GM12878 (cell line): Measurements from ENCODE around the gene KLHL24.

Experiments used
- EP300 ChIP-seq, 2 experiments: fragments of 150-350 bp in 1 of 2; IDR thresholded peaks; 2 replicates each; pipeline ENCODE4 v1.6.1; 2011 to 2012; ENCODE audit warnings: low read depth in 2 of 2, low read length in 2 of 2, borderline replicate concordance in 1 of 2, improper control_type of control experiment in 1 of 2, inconsistent platforms in 1 of 2; ENCODE audit not compliant: control insufficient read depth in 1 of 2
- EZH2 ChIP-seq: IDR thresholded peaks from 2 replicates; pipeline ENCODE4 v1.6.1; 2012; ENCODE audit warnings: low read depth, mild to moderate bottlenecking, control low read depth, inconsistent platforms, low read length, borderline replicate concordance; ENCODE audit not compliant: control insufficient read depth
- MTA2 ChIP-seq: fragments of 450-650 bp; IDR thresholded peaks from 2 replicates; pipeline ENCODE4 v1.6.1; 2016; ENCODE audit warnings: low read depth, mild to moderate bottlenecking, moderate library complexity
- MXI1 ChIP-seq: fragments of 150-350 bp; IDR thresholded peaks from 2 replicates; pipeline ENCODE4 v1.6.1; 2011; ENCODE audit warnings: low read depth, mild to moderate bottlenecking, inconsistent platforms, low read length, improper control_type of control experiment
- NFXL1 ChIP-seq: fragments of 450-650 bp; IDR thresholded peaks from 2 replicates; pipeline ENCODE4 v1.6.1; 2017; ENCODE audit warnings: antibody characterized with exemption, mild to moderate bottlenecking, borderline replicate concordance
- YY1 ChIP-seq: IDR thresholded peaks from 2 replicates; pipeline ENCODE4 v1.6.1; 2011; ENCODE audit warnings: low read depth, mild to moderate bottlenecking, low read length
- ZZZ3 ChIP-seq: IDR thresholded peaks from 2 replicates; pipeline ENCODE4 v1.6.1; 2011; ENCODE audit warnings: low read depth; ENCODE audit not compliant: control insufficient read depth, insufficient read length
- TF ChIP-seq, protein P1 (sequence below): IDR thresholded peaks from 2 replicates; pipeline ENCODE4 v1.6.1; 2012; ENCODE audit warnings: low read depth, low read length, improper control_type of control experiment

DNA sequence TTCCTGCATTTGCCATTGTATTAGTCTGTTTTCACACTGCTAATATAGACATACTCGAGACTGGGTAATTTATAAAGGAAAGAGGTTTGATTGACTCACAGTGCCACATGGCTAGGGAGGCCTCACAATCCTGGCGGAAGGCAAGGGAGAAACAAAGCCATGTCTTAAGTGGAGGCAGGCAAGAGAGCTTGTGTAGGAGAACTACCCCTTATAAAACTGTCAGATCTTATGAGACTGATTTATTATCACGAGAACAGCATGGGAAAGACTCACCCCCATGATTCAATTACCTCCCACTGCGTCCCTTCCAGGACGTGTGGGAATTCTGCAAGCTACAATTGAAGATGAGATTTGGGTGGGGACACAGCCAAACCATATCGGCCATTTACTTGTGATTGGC is 90.0 kb downstream of the KLHL24 start:
- TF ChIP-seq YY1 (no peak), NFXL1 (no peak), MTA2 (no peak), EP300 (IDR thresholded peaks at IDR 0.05; ENCODE audit: borderline replicate concordance in 1 of 2, control insufficient read depth in 1 of 2, low read depth in 2 of 2, low read length in 2 of 2) (no peak), MXI1 (no peak), ZZZ3 (no peak), EZH2 (no peak)
- TF ChIP-seq, protein P1, sequence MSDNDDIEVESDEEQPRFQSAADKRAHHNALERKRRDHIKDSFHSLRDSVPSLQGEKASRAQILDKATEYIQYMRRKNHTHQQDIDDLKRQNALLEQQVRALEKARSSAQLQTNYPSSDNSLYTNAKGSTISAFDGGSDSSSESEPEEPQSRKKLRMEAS: no peak
